RKO (cell line): Measurements from ENCODE around the gene TMEFF2.

Source experiments
- DNase-seq: peaks from one replicate; pipeline ENCODE4 v3.0.0-alpha.2; 2016; ENCODE audit warnings: low spot score

Gene TMEFF2

GRCh38 chr2:192194866-192195547 is at the start of gene TMEFF2:
Gene TMEFF2 (minus strand): TSS chr2:192194933. CDS start chr2:192194524, 409 bp downstream.
- no peak for DNase-seq

GRCh38 chr2:192243488-192243887 is 48.8 kb upstream of the TMEFF2 start:
- no peak for DNase-seq

- DNase-seq = peak; percentile 23
These were observed 41.4 kb upstream of the TMEFF2 start for GRCh38 chr2:192236136-192236535.

- no peak for DNase-seq
These were observed 36.2 kb upstream of the TMEFF2 start for GRCh38 chr2:192230889-192231453.

- peak; percentile 35 for DNase-seq
These were observed 34.0 kb upstream of the TMEFF2 start for GRCh38 chr2:192228685-192229084.

- no peak for DNase-seq
These were observed 24.2 kb upstream of the TMEFF2 start for GRCh38 chr2:192218970-192219369.

- DNase-seq = no peak
These were observed 23.6 kb upstream of the TMEFF2 start for GRCh38 chr2:192218377-192218776.

- no peak for DNase-seq
These were observed 21.6 kb upstream of the TMEFF2 start for GRCh38 chr2:192216336-192216735.

GRCh38 chr2:192215096-192215877 is 20.6 kb upstream of the TMEFF2 start:
- DNase-seq = no peak

- DNase-seq = peak; percentile 66
These were observed 14.1 kb upstream of the TMEFF2 start for GRCh38 chr2:192208848-192209247.

GRCh38 chr2:192206399-192206798 is 11.7 kb upstream of the TMEFF2 start:
- DNase-seq = no peak

GRCh38 chr2:192203876-192204275 is 9.1 kb upstream of the TMEFF2 start:
- no peak for DNase-seq

GRCh38 chr2:192202373-192202772 is 7.6 kb upstream of the TMEFF2 start:
- DNase-seq = no peak

- DNase-seq = no peak
These were observed 6.4 kb upstream of the TMEFF2 start for GRCh38 chr2:192201116-192201515.

GRCh38 chr2:192197357-192197756 is 2.6 kb upstream of the TMEFF2 start:
- peak; percentile 8 for DNase-seq

GRCh38 chr2:192196421-192197194 is 1.9 kb upstream of the TMEFF2 start:
- DNase-seq = no peak

GRCh38 chr2:192195548-192196418 is 1.1 kb upstream of the TMEFF2 start:
- DNase-seq = no peak

- DNase-seq = no peak
These were observed 368 bp downstream of the TMEFF2 start for GRCh38 chr2:192194265-192194865.

- DNase-seq = peak; percentile 69
These were observed 4.3 kb downstream of the TMEFF2 start for GRCh38 chr2:192190474-192190873.

- DNase-seq = no peak
These were observed 7.9 kb downstream of the TMEFF2 start for GRCh38 chr2:192186806-192187205.

- no peak for DNase-seq
These were observed 10.4 kb downstream of the TMEFF2 start for GRCh38 chr2:192184349-192184748.
